Activated naive CD4-positive, alpha-beta T cell (primary cell): ENCODE measurements around the gene PTTG2.
"Not testable (repeated sequence)": the region's sequence is repeated elsewhere in the genome, so short reads cannot be mapped to it uniquely, and the experiment has no call there.

ENCODE experiments used
- DNase-seq, 4 experiments: peaks; one replicate each; lab custom pipeline; 2025; lab: John Stamatoyannopoulos, UW

The PTTG2 gene

DNA sequence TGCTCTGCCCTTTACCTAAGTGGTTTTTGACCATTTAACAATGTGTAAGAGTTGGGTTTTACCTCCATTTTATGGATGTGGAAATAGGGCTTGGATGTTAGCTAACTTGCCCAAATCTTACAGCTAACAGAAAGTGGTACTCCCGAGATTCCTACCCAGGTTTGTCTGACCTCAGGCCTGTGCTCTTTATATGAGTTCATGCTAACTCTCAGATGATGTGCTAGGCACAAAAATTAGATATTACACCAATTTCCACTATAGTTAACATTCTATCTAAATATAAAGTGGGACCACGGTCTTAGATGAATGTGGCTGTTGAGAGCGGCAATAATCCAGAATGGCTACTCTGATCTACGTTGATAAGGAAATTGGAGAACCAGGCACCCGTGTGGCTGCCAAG, at the start of gene PTTG2:
Gene PTTG2, plus strand, starts transcription at position 301 of the 400 bp plus-strand sequence. Its CDS starts 37 bp downstream, at position 338.
- DNase-seq = no peak

DNA sequence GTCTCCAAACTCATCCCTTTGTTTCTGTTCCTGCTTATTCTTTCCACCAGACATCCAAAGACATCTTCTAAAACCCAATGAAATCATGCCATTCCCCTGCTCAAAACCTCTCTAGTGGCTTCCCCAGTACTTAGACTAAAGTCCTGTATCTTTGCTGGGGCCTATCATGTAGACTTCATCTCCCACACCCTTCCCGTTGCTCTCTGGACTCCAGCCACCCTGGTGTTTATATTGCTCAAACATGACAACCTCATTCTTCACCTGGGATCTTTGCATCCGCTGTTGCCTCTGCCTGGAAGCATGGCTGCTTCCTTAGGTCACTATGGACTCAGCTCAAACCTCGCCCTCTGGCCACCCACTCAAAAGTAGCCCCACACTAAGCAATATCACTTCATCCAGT, 45.7 kb upstream of the PTTG2 start:
- no peak for DNase-seq

DNA sequence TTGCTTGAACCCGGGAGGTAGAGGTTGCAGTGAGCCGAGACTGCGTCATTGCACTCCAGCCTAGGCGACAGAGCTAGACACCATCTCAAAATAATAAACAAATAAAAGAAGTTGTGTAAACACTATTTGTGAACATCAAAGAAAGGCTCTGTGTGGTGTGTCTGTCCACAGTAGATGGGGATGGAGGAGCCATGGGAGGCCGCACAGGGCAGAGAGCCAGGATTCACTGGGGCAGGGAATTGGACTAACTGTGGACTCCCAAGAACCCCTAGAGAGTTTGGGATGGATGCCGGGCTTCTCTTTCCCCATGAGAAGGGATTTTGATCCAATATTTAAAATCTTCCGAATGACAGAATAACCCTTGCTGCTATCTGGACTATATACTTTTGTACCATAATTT, 42.8 kb upstream of the PTTG2 start:
- no peak for DNase-seq

DNA sequence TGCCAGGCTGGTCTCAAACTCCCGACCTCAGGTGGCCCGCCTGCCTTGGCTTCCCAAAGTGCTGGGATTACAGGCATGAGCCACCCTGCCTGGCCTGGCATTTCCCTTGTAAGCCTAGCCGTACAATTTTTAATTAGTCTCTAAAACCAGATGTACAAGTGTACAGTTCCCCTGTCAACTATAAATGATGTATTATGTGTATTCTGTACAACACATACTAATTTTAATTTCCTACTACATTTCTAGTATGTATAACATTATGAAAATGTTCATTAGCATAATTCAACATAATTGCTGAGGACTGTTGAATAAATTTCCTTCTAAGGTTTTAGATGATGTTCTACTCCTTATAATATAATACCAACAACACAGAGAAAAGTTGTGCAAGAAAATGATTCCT, 41.5 kb upstream of the PTTG2 start:
- no peak for DNase-seq

DNA sequence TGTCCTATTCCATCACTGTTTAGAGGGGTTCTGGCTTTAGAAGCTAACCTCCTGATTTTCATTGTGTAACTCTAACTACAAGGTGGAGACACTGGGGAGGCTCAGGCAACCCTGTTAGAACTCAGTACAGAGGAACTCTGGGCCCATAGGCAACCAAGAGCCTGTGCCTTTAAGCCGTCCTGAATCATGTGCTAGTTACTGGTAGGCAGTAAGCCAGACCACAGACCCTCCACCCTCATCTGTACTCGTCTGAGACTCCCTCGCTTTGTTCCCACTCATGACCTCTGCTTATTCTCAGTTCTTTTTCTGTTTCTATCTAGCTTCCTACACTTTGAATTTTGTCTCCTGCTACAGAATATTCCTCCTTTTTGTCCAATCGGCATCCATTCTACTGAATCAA, 37.9 kb upstream of the PTTG2 start:
- DNase-seq = no peak

DNA sequence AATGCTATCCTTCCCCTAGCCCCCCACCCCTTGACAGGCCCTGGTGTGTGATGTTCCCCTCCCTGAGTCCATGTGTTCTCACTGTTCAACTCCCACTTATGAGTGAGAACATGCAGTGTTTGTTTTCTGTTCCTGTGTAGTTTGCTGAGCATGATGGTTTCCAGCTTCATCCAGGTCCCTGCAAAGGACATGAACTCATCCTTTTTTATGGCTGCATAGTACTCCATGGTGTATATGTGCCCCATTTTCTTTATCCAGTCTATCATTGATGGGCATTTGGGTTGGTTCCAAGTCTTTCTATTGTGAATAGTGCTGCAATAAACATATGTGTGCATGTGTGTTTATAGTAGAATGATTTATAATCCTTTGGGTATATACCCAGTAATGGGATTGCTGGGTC, 37.1 kb upstream of the PTTG2 start:
- DNase-seq = not testable (repeated sequence)

DNA sequence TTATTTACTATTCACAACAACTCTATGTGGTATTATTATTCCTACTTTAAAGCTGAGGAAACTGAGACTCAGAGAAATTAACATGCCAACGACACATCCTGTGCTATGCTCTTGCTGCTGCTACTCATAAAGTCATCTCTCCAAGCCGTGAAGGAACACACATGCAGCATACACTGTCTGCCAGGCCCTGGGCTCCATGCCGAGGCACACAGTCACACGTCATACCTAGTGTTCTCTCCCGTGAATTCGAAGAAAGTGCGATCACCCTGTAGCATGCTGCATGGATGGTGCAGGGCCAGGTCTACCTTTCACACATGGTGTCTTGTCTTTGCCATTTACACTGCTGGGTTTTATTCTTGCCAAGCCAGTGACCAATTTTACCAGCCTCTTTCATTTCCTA, 35.3 kb upstream of the PTTG2 start:
- DNase-seq = no peak

DNA sequence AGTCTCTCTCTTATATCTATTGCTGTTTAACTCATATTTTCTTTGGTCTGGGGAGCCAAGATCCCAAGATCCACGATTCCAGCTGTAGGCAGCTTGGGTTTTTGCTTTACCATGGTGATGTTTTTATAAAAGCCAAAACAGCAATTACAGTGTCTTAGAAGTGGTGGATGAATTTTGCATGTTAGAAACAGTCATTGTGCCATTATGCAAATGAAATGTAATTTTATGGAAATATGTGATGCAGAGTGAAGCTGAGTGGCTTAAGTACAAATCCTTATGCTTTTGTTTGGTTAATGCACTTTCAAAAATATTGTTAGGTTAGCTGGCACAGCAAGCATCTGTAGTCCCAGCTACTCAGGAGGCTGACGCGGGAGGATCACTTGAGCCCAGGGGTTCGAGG, 32.8 kb upstream of the PTTG2 start:
- DNase-seq = no peak

DNA sequence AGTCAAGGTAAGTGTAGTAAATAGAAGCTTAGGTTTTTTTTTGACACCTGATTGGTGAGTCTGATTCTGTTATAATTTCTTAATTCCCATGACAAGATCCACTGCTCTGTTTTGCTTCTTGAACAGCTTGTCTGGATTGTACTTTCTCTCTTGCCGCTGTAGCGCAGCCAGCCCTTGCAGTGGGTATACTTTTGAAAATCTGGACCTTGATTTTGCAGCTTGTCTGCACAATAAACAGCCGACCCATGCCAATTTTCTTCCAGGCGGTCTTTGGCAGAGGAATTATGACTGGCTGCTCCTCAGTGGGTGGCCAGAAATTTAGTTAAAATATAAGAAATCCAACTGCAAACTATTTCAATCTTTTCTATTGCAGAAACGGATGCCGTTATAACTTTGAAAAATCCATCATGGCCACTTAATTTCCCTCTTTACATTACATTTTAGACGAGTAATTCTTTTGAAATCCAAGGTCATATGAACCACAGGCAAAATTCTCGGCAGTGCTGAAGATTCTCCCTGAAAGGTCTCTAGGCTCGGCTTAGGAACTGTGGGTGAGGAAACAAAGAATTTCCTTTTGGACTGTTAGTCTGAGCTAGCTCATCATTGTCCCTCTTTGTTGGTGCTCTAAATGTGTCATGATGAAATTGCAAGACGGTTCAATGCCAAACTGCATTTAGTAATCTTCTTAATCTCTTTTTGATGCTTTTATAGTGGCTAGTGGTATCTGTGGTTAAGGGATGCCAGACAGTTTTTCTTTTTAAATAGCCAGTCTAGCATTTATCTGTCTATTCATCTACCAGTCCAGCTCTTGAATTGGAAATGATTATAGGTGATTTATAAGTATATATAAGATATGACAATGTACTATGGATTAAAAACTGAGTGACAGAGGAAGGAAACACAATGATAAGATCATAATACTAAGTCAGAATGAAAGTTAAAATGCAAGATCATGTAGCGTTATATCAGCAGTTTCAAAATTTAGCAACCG, 31.5 kb upstream of the PTTG2 start:
- DNase-seq = no peak

DNA sequence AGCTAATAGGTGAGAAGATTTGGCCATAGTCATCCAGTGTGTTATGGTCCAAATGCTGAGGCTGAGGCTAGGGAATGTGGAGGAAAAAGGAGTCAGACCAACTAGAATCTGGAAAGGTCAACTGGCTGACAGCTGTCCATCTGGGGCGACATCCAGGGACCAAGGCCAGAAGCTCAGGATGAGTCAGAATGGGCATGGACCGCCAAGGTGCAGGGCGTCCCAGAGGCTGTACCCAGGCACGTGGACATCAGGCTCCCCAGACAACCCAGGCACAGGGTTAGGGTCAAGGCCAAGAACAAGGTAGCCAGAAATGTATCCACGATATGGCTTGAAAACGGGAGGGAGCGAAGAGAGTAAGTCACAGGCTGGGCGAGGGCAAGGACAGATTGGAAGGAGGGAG, 26.1 kb upstream of the PTTG2 start:
- DNase-seq = no peak

DNA sequence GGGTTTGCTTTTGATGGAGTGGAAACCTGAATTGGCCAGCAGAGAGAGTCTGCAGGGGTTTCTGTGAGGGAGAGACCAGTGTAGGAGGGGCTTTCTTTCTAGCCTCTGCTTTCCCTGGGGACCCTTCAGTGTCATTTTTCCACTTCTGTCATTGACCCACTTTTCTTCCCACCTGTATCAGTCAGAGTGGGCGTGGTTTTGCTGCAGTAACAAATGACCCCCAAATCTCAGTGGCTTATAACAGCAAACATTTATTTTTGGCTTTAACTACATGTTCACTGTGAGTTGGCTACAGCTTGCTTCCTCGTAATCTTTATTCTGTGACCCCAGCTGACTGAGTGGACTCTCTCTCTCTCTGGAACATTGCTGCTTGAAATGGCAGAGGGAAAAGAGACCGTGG, 25.6 kb upstream of the PTTG2 start:
- DNase-seq = no peak

DNA sequence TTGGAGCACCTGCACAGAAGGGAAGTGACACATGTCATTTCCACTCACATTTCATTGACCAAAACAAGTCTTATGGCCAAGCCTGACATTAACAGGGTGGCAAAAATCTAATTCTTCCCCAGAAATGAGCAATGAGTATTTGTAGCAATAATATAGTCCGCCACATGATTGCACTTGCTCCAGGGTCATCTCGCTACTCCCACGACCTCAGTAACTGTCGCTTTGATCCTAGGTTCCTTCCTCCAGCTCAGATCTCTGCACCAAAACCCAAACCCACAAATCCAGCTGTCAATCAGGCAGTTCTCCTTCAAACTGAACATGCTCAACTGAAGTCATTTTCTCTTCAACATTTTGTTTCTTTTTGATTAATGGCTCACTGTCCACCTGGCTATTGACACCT, 25.2 kb upstream of the PTTG2 start:
- no peak for DNase-seq

DNA sequence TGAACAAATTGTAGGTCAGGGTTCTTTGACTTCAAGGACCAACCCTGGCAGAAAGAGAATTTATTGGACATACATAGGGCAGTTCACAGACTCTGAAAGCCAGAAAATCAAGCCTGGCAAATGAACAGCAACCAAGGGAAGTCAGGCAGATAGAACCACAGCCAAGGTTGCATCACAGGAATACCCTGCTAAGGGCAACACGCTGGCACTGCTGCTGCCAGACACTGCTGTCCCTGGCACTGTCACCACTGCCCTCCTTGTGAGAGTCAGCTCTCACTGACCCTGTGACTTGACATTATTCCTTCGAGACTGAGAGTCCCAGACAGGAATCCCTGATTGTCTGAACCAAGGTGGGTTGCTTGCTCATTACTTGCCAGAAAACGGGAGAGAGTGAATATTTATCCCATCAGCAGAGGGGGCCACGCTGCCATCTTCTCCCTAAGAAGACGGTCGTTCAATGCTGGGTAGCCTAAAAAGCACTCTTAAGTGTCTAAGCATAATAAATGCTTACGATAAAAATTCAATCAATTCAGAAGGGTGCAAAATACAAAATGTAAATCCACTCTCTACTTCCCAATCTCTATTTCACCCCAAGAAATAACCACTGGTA, 23.2 kb upstream of the PTTG2 start:
- DNase-seq = no peak

DNA sequence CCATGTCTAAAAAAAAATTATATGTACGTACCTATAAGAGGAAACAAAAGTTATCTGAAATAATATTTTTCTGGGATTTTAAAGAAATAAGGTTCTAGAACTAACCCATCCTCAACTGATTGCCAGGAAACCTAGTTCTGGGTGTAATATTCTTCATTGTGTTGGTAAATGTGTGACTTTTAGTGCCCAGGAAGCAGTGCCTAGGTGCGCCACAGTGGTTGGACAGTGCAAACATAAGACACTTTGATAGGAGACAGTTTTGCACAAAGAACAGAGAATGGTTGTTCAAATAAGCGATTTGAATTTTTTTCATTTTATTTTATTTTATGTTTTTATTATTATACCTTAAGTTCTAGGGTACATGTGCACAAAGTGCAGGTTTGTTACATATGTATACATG, 22.0 kb upstream of the PTTG2 start:
- DNase-seq = no peak

DNA sequence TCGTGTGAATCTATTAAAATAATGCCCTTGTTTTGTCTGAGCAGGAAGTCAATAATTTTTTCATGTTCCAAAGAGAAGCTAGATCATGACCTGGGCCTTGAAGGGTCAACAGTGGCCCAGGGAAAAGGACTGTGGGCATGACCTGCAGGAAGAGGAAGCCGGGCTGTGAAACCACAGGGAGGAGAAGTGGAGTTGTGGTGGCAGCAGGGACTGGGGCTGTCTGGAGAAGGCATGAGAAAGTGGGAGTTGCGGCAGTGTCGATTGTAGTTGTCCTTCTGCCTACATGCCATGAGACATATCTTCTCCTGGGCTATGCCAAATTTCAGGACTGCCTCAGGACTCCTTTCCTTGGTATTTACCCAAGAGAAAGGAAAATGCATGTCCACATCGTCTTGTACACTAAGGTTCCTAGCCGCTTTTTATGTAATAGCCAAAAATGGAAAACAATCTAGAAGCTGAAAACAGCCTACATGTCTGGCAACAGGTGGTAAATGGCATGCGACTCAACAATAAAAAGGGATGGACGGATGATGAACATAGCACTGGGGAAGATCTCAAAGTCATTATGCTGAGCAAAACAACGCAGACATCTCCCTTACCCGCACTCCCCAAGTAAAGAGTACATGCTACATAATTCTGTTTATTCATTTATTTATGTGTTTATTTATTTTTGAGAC, 13.6 kb upstream of the PTTG2 start:
- no peak for DNase-seq

DNA sequence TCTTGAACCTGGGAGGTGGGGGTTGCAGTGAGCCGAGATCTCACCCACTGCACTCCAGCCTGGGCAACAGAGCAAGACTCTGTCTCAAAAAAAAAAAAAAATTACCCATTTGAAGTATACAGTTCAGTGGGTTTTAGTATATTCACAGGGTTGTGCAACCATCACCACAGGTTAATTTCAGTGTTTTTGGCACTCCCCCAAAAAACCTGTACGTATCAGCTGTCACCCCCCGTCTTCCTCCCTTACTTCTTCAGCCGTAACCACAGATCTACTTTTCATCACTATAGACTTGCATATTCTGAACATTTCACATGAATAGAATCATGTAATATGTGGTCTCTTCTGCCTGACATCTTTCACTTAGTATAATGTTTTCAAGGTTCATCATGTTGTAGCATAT, 11.7 kb upstream of the PTTG2 start:
- no peak for DNase-seq

DNA sequence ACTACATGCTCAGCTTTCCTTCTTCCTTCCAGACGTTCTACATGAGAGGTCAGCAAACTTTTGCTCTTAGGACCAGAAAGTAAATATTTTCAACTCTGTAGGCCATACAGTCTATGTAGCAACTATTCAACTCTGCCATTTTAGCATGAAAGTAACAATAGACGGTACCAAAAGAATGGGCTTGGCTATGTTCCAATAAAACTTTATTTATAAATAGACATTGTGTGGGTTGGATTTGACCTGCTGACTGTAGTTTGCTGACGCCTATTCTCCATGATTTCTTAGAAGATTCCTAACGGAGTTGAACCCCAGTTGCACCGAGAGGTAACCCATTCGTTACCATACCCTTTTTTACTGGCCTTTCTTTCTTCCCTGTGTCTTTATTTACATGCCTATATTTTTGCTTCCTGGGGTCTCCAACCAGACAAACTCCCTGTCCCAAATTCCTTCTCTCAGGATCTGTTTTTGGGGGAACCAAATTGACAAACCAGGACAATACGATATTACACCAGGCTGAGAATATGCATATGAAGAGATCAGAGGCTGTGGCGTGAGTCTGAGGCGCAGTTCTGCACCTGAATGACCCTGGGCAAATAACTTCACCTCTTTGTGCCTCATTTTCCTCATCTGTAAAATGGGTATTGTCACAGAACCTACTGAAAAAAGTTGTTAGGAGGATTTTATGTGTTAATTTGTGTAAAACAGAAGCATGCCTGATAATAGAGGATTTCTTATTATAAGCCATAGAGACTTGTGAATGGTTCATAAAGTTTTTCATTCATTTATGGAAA, 10.4 kb upstream of the PTTG2 start:
- no peak for DNase-seq

DNA sequence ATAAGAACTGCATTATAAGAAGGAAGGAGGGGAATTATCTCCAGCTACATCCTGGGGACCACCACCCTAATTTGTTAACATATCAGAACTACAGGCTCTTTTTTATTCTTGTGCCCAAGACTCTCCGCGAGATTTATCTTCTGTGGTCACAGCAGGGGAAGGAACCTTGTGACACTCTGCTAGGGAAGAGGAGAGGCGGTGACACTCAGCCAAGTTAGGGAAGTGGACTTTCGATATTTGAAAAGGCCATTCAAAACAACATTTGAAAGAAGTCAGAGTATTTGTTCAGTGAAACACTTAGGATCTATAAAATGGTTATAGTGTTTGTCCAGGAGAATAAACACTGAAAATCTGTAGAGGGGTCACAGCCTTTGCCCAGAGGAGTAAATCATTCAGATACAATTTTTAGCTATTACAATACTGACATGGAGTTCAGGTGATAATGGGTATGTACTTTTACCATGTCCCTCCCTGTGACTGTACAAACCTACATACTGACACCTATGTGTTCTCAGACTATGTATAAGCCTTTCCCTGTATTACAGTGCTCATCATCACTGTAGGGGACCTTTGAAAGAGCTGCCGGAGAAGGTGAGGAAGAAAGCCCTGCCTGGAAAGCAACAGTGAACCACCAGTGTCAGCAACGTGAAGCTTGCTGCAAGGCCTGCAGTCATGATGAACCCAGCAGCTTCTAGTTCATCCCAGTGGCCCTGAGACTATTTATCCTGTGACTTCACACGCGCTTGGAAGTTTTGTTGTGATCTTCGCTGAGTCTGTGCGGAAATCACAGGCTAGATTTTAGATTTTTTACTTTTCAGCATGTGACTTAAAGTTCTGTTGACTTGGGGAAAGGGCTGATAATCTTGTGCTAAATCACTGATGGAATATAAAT, 8.5 kb upstream of the PTTG2 start:
- no peak for DNase-seq

DNA sequence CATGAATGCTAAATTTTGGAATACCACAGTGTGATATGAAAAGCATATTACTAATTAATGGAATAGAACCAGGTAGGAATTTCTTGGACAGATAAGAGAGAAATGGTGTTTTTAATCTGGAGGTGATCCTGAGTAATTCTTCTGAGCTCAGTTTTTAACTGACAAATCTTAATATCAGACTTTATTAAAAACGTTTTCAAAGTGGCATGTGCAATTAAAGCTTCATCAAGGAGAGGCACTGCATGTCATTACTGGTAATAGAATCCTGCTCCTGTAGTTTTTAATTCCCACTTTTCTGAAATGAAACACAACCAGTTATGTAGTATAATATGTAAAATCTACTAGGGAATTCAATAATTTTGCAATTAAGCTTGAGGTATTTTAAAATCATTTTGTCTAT, 7.0 kb upstream of the PTTG2 start:
- no peak for DNase-seq

DNA sequence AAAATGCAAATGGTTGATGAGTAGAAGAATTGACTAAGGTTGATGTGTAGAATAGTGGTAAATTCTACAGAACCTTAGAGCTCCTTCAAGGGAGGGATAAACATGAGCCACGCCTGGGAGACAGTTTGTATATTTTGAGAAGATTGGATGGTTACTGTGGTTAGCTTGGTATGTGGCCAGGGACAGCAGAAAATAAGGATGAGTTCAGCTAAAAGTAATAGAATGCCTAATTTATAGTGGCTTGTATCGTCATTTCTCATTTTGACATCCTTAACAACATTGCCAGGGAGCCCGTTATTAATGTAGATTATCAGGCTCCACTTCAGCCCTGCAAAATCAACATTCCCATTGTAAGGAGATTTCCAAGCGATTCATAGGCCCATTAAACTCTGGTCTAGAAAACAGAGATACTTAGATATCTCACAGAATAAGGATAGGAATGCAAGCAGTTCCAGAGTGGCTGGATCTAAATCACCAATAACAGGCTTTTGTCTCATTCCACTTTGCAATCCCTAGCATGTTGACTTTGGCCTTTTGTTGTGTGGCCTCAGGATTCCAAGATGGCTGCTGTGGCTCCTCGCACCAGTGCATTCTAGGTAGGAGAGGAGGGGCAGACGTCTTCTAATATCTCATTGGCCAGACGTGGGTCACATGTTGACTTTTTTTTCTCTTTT, 6.4 kb upstream of the PTTG2 start:
- DNase-seq = no peak

DNA sequence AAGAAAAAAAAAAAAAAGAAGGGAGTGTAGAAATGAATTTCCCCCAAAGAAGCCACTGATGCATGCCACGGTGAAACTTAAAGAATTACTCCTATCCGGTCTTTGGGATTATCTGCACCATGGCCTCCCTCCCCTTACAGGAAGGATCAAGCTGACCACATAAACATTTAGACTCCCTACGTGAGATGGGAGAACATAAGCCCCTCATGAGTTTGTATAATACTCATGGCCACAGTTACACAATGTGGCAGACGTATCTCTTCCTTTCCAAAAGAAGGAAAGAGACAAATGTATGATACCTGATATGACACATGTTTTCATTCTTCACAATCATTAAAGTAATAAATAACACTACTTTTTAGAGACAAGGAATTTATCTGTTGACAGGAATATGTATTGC, 3.3 kb upstream of the PTTG2 start:
- DNase-seq = no peak
